Renal cortex interstitium (tissue), 11 donors: ENCODE measurements around the gene MCTP1. TPM values are rescaled to one million over a fixed set of nuclear protein-coding genes. Genes with fewer than 3 reads are reported as not detected.
"Not testable (repeated sequence)": the region's sequence is repeated elsewhere in the genome, so short reads cannot be mapped to it uniquely, and the experiment has no call there.

Experiments used
- DNase-seq, 11 donors: peaks; one replicate each; pipeline ENCODE4 v3.0.0-alpha.2; 2013; ENCODE audit warnings: low read depth in 9 of 11, low spot score in 4 of 11; ENCODE audit errors: extremely low read depth in 1 of 11
- polyA plus RNA-seq, 3 donors: library from polyadenylated mRNA; unstranded; fragments of 120-200 nt; gene quantifications; one replicate each; pipeline ENCODE4 v1.2.1, GENCODE V29; 2013; ENCODE audit not compliant: insufficient read length in 3 of 3

Gene MCTP1
- polyA plus RNA-seq, 3 donors = 4.3 to 7.1 (median 6.2) TPM

DNA sequence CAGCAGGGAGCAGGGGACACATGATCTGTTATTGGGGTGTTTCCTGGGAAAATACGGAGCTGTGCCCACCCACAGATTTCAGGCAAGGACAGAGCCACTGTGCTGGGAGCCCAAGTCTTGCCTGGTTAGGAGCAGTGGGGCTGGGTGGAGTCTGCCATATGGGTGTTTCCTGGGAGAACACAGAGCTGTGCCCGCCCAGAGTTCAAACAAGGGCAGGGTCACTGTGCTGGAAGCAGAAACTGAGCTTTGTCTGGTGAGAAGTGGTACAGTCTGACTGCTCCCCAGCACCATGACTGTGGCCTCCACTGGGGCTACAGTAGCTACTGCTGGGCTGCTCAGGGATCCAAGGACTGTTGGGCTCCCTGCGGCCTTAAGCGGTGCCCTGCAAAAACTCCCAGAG, 135.5 kb downstream of the MCTP1 start:
- no peak for DNase-seq

DNA sequence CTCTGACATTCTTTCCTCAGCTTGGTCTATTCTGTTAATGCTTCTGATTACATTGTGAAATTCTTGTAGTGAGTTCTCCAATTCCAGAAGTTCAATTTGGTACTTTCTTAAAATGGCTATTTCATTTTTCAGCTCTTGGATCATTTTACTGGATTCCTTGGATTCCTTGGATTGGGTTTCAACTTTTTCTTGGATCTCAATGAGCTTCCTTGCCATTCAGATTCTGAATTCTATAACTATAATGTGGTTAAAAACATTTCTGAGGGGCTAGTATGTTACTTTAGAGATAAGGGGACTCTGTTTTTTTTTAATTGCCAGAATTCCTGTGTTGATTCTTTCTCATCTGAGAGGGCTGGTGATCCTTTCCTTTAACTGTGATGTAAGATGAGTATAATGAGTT, 136.4 kb downstream of the MCTP1 start:
- DNase-seq = no peak

- DNase-seq = not testable (repeated sequence)
Measured at GRCh38 chr5:95143858-95144257, 141.0 kb downstream of the MCTP1 start.

DNA sequence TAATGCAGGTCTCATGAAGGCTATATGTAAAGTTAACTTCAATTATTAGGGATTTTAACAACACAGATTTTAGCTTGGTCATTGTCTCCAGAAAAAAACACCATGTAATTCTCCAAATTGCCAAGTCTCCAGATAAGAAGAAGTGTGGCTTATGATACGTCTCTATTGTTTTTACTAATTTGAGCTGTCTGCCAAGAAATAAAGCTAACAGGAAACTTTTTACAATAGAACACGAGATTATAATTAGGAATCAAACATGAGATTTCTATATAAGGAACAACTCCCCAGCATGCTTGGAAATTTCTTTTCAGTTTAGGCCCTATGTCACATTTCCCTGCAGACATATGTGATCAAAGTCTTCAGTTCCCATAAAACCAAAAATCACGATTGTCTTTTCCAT, 142.7 kb downstream of the MCTP1 start:
- DNase-seq = no peak

DNA sequence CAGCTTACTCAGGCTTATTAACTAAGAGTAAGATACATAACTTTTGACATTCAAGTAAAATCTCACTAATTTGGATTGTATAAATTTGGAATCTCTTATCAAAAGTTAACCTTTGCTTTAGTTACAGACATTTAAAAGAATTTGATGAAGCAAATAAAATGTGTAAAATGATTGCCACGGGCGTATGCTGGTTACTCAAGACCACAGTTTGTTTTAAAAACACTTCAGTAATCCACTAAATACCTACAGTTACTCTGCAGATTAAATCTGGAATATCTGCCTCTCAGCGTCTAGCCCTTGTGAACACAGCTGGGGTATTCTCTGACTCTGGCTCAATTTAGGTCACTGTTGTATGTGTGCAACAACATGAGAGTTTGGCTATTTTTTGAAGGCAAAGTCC, 143.8 kb downstream of the MCTP1 start:
- no peak for DNase-seq

- no peak for DNase-seq
Measured at GRCh38 chr5:95134326-95134725, 150.6 kb downstream of the MCTP1 start.

DNA sequence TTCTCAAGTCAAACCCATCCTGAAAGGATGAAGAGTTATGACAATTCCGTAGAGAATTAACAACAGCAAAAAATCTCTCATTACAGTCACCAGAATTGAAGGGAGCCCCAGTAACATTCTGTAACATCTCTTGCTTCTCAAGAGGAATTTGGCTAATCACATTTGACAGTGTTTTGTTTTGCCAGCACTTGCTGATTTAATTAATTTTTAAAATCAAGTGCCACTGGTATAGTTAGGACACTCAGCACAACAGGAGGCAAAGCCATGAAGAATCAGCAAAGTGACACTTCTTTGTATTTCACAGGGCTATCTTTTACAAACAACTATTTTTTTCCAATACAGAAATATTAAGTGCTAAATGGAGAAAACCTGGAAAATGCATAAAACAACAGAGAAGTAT, 152.8 kb downstream of the MCTP1 start:
- no peak for DNase-seq

DNA sequence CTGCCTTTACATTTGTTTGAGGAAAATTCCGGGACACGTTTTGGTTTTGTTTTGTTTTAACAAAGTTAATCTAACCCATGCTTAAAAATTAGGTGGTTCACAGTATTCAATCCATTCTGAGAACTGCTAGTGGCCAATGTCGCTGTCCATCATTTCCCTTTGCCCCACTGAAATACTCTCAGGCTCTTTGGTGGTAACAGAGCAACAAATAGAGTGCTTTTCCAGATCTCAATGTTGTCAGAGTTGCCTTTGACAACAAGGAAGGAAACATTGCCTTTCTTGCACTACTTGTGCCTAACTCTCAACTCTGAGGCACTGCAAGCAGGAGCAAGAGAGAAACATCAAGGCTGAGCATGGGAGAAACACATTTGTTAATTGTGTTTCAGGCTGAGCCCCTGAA, 154.0 kb downstream of the MCTP1 start:
- no peak for DNase-seq

GRCh38 chr5:95124731-95125130, 160.2 kb downstream of the MCTP1 start:
- DNase-seq = no peak

DNA sequence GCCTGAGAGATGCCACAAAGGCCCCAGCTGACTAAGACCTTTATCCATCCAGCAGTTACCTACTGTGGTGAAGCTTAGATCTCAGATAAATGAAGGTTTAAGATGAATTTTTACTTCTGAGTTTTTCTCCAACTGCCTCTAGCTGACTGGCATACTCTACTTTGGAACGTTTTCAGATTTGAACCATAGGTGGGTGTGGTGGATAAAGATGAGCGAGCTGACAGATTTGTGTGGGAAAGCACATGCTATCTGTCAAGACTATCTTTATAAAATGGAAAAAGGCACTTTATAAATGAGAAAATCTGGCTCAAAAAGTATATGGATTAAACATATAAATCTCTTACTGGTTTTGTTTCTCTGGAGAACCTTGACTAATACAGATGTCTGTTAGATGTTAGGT, 160.8 kb downstream of the MCTP1 start:
- no peak for DNase-seq

DNA sequence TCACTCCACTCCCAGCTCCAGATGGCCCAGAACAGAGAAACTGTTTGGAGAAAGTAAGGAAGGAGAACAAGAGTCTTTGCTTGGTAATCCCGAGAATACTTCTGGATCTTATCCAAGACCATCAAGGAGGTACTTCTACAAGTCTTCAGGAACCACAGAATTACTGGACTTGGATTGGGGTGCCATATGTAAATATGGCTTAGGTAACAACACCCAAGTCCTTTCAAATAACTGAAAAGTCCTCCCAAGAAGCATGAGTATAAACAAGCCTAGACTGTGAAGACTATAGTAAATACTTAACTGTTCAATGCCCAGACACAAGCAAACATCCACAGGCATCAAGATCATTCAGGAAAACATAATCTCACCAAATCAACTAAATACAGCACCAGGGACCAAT, 170.0 kb downstream of the MCTP1 start:
- no peak for DNase-seq

DNA sequence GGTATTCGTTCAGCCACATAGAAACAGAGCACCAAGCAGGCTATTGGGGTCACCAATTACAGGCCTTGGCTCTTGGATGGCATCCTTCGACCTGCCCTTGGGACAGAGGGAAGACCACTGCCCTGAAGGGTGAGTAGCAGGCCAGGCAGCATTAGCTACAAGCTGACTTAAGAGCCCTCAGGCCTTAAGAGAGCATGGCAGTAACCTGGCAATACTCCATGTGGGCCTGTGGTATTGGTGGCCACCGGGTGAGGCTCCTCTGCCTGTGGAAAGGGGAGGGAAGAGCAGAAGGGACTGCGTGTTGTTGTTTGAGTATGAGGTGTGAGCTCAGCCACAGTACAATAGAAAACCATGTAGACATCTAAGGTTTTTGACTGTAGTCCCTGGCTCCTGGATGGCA, 170.6 kb downstream of the MCTP1 start:
- DNase-seq = no peak

DNA sequence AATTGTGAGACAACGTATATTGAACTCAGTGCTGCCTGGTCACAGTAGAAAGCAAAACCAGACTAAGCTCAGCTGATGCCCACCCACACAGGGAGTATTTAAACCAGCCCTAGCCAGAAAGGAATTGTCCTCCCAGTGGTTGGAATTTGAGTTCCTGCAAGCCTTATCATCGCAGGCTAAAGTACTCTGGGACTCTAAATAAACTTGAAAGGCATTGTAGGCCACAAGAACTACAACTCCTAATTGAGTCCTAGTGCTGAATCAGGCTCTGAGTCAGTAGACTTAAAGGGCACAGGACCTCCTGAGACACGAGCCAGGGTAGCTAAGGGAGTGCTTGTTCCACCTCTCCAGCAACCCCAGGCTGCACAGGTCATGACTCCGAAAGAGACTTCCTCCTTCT, 171.4 kb downstream of the MCTP1 start:
- DNase-seq = peak in 1 of 11 donors; percentile 22

- DNase-seq = no peak
Measured at GRCh38 chr5:95111141-95111540, 173.8 kb downstream of the MCTP1 start.

- DNase-seq = no peak
Measured at GRCh38 chr5:95110118-95110517, 174.8 kb downstream of the MCTP1 start.

- no peak for DNase-seq
Measured at GRCh38 chr5:95107138-95107537, 177.8 kb downstream of the MCTP1 start.

GRCh38 chr5:95105638-95106037, 179.3 kb downstream of the MCTP1 start:
- no peak for DNase-seq

GRCh38 chr5:95102687-95103086, 182.2 kb downstream of the MCTP1 start:
- DNase-seq = no peak

- no peak for DNase-seq
Measured at GRCh38 chr5:95102080-95102479, 182.8 kb downstream of the MCTP1 start.

DNA sequence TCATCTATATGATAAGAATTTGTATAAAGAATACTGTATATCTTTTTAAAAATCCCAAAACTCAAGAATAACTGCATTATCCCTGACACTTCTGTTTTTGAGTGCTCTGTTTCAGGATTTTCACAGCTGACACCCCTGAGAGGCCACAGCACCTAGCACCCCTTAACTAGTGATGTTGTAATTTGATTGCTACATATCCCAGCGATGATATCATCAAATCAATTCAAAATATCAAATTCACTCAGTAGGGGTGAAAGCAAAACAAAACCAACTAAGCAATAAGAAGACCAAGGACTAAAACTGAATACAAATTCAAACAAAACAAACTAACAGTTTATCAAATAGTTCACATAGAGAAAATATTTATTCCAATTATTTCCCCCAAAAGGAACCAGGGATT, 184.3 kb downstream of the MCTP1 start:
- no peak for DNase-seq

- DNase-seq = no peak
Measured at GRCh38 chr5:95098012-95098411, 186.9 kb downstream of the MCTP1 start.

DNA sequence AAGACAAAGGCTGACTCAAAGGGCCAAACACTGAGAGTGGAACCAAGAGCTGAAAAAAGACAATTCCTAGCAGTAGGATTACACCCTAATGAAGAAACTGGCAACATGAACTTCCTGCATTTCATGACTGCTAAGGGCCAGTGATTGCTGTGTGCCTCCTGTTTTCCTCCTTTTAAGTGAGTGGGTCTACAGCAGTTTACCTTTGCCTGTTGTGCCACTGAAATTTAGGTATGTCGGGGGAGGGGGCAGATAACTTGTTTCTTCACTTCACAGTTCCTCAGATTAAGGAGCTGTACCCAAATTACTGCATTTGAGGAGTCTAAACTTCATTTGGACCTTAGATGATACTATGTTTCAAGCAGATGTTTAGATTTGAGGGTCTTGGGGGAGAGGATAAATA, 191.7 kb downstream of the MCTP1 start:
- DNase-seq = no peak
